ENCODE results near the gene OTULIN. TPM values are rescaled to one million over a fixed set of nuclear protein-coding genes. Genes with fewer than 3 reads are reported as not detected.

Gene OTULIN
- total and polyA plus RNA-seq, 2 of the 8 experiments (the other 6 are each of a cell fraction or from before 2014, with no cell fraction given), result 5.2 to 34.8 TPM

- no peak overlapping the region for H3K27ac ChIP-seq (ENCODE audit: low read depth, low read length)
- peaks cover 0 to 12% (median 5%) of the 10 kb centered on the region in 4 experiments; a peak in 5 of 8 replicates for H3K36me3 ChIP-seq (ENCODE audit: control insufficient read depth in 2 of 4, insufficient read depth in 4 of 4, low read length in 3 of 4)
- no peak overlapping the region for H3K14ac ChIP-seq (ENCODE audit: insufficient read length)
- no peak overlapping the region for H3K18ac ChIP-seq (ENCODE audit: extremely low read depth, low read length)
- H3K79me1 ChIP-seq (ENCODE audit: low read depth, low read length), result no peaks in the 10 kb centered on the region; the same call in 1 of the 2 replicates
- no peak overlapping the region for H2AK5ac ChIP-seq (ENCODE audit: low read depth, low read length)
- CTCF ChIA-PET (ENCODE audit: partially characterized antibody), result interaction anchor here (0.9 to 3.1 kb wide), 3 partner anchors 10 to 30 kb away, joined by 3 to 8 read pairs (median 3); no protein-coding TSS in a partner anchor
- no peak overlapping the region for H3K23ac ChIP-seq (ENCODE audit: insufficient read length)
- no peak overlapping the region for H3K4ac ChIP-seq (replicated peaks; ENCODE audit: insufficient read length, low read depth, low read length)
- no peaks in the 10 kb centered on the region for H3K4me1 ChIP-seq (replicated peaks in 1 of 4; ENCODE audit: control insufficient read depth in 3 of 4, insufficient read depth in 4 of 4, low read length in 3 of 4)
- H4K8ac ChIP-seq (ENCODE audit: extremely low read depth, insufficient read depth, low read length), result no peak overlapping the region
- H3K9me3 ChIP-seq (ENCODE audit: insufficient read depth in 2 of 2, low read depth in 1 of 2, low read length in 1 of 2), result peaks cover 3 to 5% of the 10 kb centered on the region in 2 experiments; a peak in 2 of 4 replicates
- 91% methylated on average over 3 of the region's 3 CpGs; no CpG with 5 or more reads in 1 of the 2 experiments for WGBS, 2 experiments (ENCODE audit: extremely low coverage in 1 of 2, insufficient coverage in 1 of 2, insufficient read length in 1 of 2, insufficient replicate concordance in 2 of 2, low coverage in 1 of 2, low lambda C conversion rate in 2 of 2, missing lambda C conversion rate in 1 of 2)
- H2BK12ac ChIP-seq (ENCODE audit: low read depth, low read length), result no peak overlapping the region
- H3K9ac ChIP-seq (replicated peaks in 1 of 4; ENCODE audit: extremely low read depth in 1 of 4, low read depth in 3 of 4, low read length in 3 of 4), result no peak overlapping the region
- no peaks in the 10 kb centered on the region for H4K20me1 ChIP-seq (replicated peaks in 1 of 2; ENCODE audit: control insufficient read depth in 1 of 2, insufficient read depth in 2 of 2, low read length in 2 of 2)
- no peak overlapping the region for H4K91ac ChIP-seq (replicated peaks; ENCODE audit: insufficient read length, low read length)
- no peak overlapping the region for H2BK20ac ChIP-seq (ENCODE audit: low read length)
- no peak overlapping the region for H3K4me2 ChIP-seq (ENCODE audit: insufficient read depth in 1 of 2, low read depth in 2 of 2, low read length in 2 of 2)
- H4K5ac ChIP-seq (ENCODE audit: insufficient read length, low read depth, low read length), result no peak overlapping the region
- DNase-seq (ENCODE audit: low read depth in 1 of 2, low spot score in 2 of 2), result no peak
- H3K56ac ChIP-seq (replicated peaks; ENCODE audit: insufficient read length, low read depth, low read length), result no peak overlapping the region
- H3K4me3 ChIP-seq (ENCODE audit: extremely low read depth in 1 of 4, insufficient read depth in 2 of 4, low read depth in 3 of 4, low read length in 4 of 4), result no peak overlapping the region
- H2BK5ac ChIP-seq (ENCODE audit: low read depth, low read length), result no peak overlapping the region
- no peaks in the 10 kb centered on the region for H3K23me2 ChIP-seq (ENCODE audit: low read depth, low read length)
- no peaks in the 10 kb centered on the region for H3K79me2 ChIP-seq (ENCODE audit: control insufficient read depth in 1 of 2, insufficient read depth in 2 of 2, low read length in 2 of 2)
- no peaks in the 10 kb centered on the region; a peak in 1 of 7 replicates for H3K27me3 ChIP-seq (replicated peaks in 1 of 4; ENCODE audit: control insufficient read depth in 3 of 4, extremely low read depth in 1 of 4, insufficient read depth in 3 of 4, low read length in 3 of 4)
- no peak for FAIRE-seq
- no peak overlapping the region for H2AFZ ChIP-seq (ENCODE audit: low read length)
- POLR2A ChIA-PET (ENCODE audit: partially characterized antibody), result no interaction called here
- H2BK120ac ChIP-seq (replicated peaks; ENCODE audit: low read depth, low read length), result no peak overlapping the region
- no peak overlapping the region for H2BK15ac ChIP-seq (ENCODE audit: low read length)
- TF ChIP-seq TAF1 (IDR thresholded peaks at IDR 0.05; ENCODE audit: low read depth, low read length) (no peak), JUND (IDR thresholded peaks at IDR 0.05; ENCODE audit: low read length) (no peak), HDAC2 (IDR thresholded peaks at IDR 0.05; ENCODE audit: borderline replicate concordance in 1 of 2, low read depth in 2 of 2, low read length in 2 of 2) (no peak), KDM4A (IDR thresholded peaks at IDR 0.05; ENCODE audit: low read depth, low read length, severe bottlenecking) (no peak), EP300 (IDR thresholded peaks at IDR 0.05; ENCODE audit: borderline replicate concordance in 1 of 2, low read depth in 2 of 2, low read length in 2 of 2) (no peak), BCL11A (IDR thresholded peaks at IDR 0.05; ENCODE audit: low read depth in 2 of 2, low read length in 2 of 2) (no peak), CBX8 (IDR thresholded peaks at IDR 0.05; ENCODE audit: borderline replicate concordance, low read depth, low read length) (no peak), ATF2 (IDR thresholded peaks at IDR 0.05; ENCODE audit: low read length) (no peak), KDM5A (IDR thresholded peaks at IDR 0.05; ENCODE audit: low read length) (no peak), POLR2AphosphoS5 (IDR thresholded peaks at IDR 0.05; ENCODE audit: low read depth, low read length) (no peak), FOSL1 (IDR thresholded peaks at IDR 0.05; ENCODE audit: insufficient read depth, low read depth, low read length) (no peak), BRCA1 (IDR thresholded peaks at IDR 0.05; ENCODE audit: low read depth, low read length) (no peak), SP2 (IDR thresholded peaks at IDR 0.05; ENCODE audit: low read length) (no peak)
Measured at GRCh38 chr5:14715481-14715880, 51.0 kb downstream of the OTULIN start.
